ENCODE measurements around the gene RIOK1.

DNA sequence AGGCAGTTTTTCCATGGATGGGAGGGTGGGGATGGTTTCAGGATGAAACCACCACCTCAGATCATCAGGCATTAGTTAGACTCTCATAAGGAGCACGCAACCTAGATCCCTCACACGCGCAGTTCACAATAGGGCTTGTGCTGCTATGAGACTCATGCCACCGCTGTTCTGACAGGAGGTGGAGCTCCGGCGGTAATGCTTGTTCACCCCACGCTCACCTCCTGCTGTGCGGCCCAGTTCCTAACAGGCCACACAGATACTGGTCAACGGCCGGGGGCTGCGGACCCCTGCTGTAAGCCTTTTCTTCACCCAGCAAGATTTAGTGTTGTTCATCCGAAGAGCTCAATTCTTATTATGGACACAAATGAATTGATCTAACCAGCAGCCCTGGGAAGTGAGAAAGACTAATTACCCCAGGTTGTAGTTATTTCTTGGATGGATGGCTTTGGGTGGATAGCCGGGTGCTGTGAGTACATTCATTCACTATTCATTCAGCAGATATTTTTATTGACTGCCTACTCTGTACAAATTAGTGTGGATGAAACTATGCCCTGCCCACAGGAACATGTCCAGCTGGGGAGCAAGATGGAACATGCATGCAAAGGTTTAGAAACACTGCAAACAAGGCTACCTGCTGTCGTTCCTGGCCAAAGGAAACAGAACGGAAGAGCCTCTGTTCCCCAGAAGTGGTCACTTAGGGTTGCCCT is 57.2 kb downstream of the RIOK1 start:
- TF ChIP-seq CTCF (conservative IDR thresholded peaks at IDR 0.05; ENCODE audit: low read depth, low read length) (no peak), EZH2 (IDR thresholded peaks at IDR 0.05; ENCODE audit: borderline replicate concordance, low read depth, low read length, poor library complexity, severe bottlenecking) (no peak)
